GM15510 (cell line): ENCODE results near the gene TNS1.

ENCODE experiments used
- POLR2A ChIP-seq: IDR thresholded peaks from 3 replicates; pipeline ENCODE4 v1.6.1; 2011; ENCODE audit warnings: borderline replicate concordance; ENCODE audit not compliant: insufficient read length; ENCODE audit errors: extremely low read depth

Gene TNS1

DNA sequence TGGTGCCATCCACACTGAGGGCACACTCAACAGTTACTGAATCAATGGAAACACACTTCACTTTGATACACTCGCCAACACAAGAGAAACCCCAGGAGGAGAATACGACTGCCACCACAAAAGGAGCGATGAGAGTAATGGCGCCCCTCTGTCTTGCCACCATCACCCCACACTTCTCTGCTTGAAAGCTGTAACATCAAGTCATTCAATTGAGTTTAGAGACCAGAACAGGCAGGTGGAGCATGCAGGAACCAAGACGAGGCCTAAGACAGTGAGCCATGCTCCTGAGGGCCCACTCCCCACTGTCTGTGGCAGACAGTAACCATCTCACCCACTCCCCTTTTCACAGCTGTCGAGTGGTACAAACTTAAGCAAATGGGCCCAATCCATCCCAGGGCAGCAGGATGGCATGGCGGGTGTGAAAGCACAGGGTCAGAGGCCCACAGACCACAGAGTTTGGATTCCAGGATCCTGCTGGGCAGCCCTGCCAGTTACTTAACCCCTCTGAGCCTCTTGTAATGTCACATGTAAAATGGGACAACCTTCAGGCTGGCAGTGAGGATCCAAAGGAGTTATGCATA, 101.9 kb downstream of the TNS1 start:
- no peak for TF ChIP-seq POLR2A

DNA sequence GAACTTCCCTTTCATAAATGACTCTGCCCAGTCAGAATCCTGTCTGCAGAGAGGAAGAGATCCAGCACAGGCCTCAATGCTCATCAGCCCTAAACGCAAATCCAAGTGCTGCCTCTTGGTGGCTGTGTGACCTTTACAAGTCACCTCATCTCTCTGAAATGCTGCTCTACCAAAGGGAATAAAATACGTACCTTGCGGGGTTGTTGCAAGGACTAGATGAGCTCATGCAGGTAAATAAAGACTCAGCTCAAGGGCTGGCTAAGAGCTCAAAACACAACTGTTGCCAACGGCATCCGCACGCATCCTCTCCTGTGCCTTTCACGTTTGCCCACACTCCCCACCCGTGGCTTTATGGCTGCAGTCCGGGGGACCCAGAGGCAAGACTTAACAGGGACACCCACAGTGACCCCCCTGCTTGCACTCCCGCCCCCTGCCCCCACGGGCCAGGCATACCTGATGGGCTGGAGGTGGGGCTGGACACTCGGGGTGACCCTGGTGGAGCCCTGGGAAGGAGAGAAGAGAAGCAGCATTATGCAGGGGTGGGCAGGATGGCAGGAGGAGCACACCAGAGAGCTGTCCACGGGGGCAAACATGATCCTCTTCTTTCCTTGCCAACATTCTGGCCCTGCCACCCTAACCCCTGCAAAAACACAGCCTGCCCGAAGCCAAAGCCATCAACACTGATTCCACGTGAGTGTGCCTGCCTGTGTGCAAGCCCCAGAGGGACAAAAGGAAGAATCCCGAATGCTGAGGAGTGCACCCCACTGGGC, 102.6 kb downstream of the TNS1 start:
- no peak for TF ChIP-seq POLR2A

DNA sequence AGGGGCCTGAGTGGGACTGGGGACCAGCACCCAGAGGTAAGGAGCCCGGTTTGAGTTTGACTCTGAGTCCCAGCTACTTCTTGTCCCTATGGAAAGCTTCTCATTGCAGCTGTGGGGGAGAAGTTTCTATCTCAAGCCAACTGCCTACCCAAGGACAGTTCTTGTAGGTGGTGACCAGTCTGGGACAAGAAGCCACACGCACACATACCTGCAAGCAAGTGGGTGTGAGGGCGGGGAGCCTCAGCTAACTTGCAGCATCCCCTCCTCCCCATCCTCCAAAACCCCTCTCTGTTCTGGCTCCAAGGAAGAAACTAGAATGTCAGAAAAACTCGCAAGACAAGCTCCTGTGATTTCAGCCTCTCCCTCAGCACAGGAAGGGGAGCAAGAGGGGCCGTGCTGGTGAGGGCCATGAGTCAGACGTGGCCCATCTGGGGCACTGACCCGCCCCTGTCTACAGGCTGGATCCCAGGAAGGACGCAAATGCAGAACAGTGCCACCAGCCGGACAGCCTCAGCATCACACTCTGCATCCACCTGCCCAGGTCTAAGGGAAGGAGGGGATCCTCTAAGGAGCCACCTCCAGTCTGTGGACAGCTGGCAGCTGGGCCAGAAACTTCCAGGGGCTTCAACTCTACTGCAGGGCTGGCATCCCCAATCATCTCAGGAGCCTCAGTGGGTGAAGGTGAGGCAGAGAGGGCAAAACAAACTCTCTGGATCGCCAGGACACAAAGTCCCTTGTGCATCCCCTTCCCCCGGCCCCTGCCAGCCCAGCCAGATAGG, 103.4 kb downstream of the TNS1 start:
- TF ChIP-seq POLR2A = no peak

DNA sequence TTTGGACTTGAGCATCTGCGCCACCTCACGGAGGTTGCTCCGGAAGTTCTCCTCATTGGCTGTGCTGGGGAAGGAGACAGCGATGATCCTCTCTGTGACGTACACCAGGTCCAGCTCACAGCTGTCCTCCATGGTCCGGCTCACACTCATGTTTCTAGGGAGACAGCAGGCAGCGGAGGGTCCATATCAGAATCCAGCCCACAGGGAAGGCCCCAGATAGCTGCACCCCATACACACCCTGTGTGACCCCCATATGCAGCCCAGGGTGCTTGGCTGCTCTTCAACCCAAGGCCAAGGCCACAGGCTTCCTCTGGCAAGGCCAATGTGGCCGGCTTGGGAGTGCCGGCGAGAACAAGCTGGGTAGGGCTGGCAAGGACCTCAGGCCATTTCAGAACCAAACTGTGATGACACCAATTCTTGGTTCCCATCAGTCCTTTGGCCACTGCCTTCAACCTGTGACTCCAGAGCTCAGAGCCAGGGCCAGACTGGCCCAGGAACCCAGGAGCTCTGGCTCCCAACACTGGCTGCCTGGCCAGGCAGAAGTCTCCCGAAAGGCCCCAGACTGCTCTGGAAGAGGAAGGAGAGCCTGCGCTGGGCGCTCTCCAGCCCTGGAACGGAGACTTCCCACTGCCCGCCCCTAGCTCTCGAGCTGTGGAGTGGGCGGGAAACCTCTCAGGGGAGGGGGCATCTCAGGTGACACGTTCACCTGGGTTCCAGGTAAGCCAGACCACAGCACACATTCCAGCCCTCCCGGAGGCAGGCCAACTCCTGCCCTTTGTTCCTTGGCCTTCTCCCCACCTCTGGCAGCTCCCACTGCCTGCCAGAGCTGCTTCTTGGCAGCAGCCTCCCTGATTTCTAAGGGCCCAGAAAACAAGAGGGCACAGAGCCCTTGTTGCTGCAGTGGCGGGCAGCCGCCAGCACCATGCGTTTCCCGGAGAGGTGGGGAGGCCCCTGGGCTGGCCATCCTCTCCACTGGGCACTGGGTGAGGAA, 104.7 kb downstream of the TNS1 start:
- TF ChIP-seq POLR2A = no peak

DNA sequence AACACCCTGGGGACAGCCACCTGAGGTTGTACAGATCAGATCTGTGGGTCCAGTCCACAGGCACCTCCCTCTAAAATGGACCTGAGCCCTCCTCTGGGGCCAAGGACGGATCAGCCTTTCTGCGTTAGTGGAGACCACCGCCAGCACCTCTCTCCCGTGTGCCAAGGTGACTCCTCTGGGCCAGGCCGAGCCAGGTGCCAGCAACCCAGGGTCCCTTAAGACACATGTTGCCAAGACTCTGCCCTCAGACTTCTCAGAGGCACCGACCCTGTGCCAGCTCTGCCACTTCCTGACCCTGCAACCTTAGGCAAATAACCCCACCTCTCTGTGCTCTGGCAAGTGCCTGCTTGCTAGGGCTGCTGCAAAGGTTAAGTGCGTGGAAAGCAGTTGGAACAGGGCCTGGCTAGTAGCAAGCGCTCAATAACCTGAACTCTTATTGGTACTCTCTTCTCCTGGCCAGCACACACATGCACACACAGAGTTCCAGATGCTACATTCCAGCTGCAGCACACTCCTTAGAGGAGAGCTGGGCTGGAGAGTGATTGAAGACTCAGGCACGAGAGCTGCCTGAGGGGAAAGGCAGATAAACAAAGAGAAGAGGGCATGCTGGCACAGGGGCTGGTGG, 105.6 kb downstream of the TNS1 start:
- no peak for TF ChIP-seq POLR2A

DNA sequence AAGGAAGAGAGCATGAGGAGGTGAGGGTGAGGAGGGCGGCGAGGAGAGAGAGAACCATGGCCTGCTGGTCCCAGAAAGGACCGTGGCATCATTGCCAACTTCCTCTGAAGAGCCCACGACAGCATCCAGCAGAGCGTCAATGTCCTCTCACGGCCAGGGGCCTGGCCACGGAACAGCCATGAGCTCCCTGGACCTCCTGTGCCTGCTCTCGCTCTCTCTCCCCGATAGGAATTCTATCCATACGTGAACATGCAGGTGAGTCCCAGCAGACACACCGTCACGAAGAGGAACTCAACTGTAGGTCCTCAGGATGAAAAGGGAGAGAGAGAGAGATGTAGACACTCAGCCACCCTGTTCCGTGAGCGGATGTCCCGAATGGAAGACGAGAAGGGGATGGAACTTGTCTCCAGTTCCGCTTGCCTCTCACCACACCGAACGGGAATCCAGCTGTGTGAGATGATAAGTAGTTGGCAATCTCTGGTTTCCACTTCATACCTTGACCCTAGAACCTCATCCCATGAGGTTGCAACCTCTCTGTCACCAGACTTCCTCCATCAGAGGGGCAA, 107.6 kb downstream of the TNS1 start:
- no peak for TF ChIP-seq POLR2A

DNA sequence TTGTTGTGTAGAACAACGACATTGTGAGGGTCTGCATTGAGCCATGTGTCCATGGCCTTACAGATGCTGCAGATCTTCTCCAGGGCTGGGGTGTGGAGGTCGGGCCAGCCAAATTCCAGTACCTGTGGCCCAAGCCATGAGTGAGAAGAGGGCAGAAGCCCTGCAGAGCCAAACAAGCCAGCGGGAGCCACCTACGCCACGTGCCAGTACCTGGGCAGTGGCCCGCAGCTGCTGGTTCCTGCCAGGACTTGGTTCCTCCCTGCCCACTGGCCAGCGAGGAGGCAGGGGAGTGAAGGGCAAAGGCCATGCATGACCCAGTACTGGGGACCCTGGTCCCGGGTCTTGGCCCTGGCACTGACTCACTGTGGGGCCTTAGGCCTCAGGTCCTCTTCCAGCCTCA, 109.4 kb downstream of the TNS1 start:
- TF ChIP-seq POLR2A = no peak

DNA sequence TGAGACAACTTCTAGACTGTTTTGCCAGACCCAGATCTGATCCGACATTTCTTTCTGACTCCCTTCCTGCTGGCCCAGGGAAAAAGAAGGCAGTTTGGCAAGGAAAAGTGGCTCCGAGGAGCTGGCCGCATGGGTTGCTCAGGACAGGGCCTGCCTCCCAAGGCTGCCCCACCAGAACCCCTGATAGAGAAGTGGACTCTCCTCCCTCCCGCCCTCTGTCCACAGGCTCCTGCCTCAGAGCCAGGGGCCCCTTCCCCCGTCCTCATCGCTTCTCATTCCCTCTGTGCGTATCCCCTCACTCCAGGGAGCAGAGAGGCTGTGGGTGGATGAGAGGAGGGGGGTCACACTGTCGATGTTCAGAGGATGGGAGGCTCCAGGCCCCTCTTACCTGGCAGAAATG, 110.2 kb downstream of the TNS1 start:
- TF ChIP-seq POLR2A = no peak

DNA sequence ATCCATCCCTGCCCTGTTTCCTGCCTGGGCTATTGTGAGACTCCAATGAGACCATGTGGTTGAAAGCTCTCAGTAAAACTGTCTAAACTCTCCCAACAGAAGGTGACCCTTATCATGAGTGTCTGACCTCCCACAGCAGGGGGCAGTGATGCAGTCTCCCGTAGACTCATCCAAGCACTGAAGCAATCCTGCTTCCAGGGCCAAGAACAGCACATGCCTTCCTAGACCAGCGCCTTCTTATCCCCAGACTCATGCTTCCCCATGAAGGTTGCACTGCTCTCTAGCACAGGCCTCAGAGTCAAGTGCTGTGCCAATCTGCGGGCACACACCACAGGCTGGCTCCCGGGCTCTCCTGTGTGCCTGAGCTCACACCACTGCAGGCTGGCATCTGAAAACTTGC, 112.3 kb downstream of the TNS1 start:
- TF ChIP-seq POLR2A = no peak

DNA sequence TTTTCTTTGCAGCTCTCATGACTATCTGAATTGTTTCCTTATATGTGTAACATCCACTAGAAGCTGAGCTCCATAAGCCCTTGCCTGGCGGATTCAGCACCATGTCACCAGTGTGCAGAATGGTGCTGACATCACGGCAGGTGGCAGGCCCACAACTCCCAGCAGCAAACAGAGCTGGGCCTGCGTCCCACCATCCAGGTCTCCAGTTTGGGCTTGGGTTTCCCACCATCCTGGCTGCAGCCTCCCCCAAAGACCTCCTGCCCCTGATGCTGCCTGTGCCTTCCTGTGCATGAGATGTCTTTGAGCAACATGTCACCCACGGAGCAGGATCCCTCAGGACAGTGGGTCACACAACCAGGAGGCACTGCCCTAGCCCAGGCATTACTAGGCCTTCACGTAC, 113.1 kb downstream of the TNS1 start:
- TF ChIP-seq POLR2A = no peak

DNA sequence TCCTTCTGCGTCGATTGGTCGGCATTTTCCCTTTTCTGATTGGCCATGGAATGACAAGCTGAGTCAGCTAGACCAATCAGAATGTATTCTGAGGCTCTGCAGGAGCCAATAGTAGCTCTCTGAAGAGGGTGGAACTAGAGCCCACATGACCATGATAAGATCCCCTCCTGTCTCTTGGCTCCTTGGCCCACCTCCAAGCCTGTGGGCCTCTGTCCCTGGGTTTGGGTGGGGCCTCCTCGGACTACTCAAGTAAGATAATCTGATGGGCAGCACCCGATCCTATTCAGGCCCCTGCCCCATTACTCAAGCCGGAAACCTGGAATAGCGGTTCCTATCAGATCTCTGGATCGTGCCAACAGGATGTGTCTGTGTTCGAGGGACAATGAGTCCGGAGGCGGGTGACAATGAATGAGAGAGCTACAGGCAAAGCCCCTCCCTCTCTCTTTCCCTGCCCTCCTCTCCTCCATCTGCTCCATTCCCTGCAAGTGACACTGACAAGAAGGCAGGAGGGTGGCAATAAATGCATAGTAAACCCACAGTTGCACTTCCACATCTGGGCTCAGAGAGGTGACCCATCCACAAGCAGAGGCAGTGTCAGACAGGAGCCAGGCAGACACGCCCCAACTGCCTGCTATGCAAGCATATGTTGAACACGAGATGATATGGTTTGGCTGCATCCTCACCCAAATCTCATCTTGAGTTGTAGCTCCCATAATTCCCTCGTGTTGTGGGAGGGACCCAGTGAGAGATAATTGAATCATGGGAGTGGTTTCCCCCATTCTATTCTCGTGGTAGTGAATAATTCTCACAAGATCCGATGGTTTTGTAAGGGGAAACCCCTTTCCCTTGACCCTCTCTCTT, 114.7 kb downstream of the TNS1 start:
- TF ChIP-seq POLR2A = no peak

DNA sequence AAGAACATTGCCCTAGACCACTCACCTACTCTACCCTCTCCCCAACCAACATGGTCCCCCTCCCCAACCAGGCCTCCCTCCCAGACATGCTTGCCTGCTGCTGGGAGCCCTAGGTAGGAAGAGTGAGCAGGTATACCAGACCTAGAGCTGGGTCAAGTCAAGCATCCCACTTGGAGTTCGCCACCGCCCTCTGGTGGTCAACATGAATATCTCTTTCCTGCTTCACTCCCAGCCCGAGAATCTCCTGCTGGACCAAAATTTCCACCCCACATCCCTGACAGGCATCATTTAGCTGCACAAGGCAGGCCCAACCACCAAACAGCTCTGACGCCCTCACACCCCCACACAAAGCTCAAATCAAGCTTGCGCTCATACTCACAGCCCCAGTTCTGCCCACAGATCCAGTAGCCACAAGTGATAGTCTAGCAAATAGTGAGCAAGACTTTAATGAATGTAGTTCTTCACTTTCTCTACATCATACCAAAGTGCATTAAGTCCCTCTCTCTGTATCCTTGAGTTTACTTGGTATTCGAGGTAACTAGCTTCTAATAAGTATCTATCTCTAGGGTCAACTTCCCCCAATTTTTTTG, 116.0 kb downstream of the TNS1 start:
- no peak for TF ChIP-seq POLR2A
